ENCODE results near the gene YBX2. TPM values are rescaled to one million over a fixed set of nuclear protein-coding genes. Genes with fewer than 3 reads are reported as not detected.

The YBX2 gene
- total and polyA plus RNA-seq, 4 donors, result 0.50 to 6.9 (median 2.6) TPM

- H3K27ac ChIP-seq (ENCODE audit: low read depth, low read length), result peak within 1 kb of the TSS; percentile 92
- WGBS (ENCODE audit: insufficient coverage), result under 1% methylated on average over 93 of the region's 95 CpGs
- H3K4me3 ChIP-seq (ENCODE audit: low read depth, low read length), result peak within 1 kb of the TSS; percentile 88
- DNase-seq (ENCODE audit: low read depth in 4 of 6, low spot score in 6 of 6), result peak; percentile 68 to 96 (median 82)
- peaks cover 85% of the 10 kb centered on the region for H3K36me3 ChIP-seq (ENCODE audit: control insufficient read depth, insufficient read depth, low read length)
- no peaks in the 10 kb centered on the region for H3K9me3 ChIP-seq (ENCODE audit: control insufficient read depth, insufficient read depth, low read length)
- H3K4me1 ChIP-seq (ENCODE audit: control insufficient read depth, insufficient read depth, low read length), result peaks cover 34% of the 10 kb centered on the region
- no peaks in the 10 kb centered on the region for H3K27me3 ChIP-seq (ENCODE audit: control insufficient read depth, insufficient read depth, low read length)
These were observed 20.5 kb upstream of the YBX2 start, which contains the start of gene GPS2 for GRCh38 chr17:7314719-7315569. GPS2 (minus strand) TSS chr17:7315360; CDS start chr17:7315052, 308 bp downstream.

- Histone ChIP-seq H3K36me3 (ENCODE audit: control insufficient read depth, insufficient read depth, low read length) (peaks cover 86% of the 10 kb centered on the region), H3K4me1 (ENCODE audit: control insufficient read depth, insufficient read depth, low read length) (peaks cover 41% of the 10 kb centered on the region), H3K27me3 (ENCODE audit: control insufficient read depth, insufficient read depth, low read length) (no peaks in the 10 kb centered on the region), H3K4me3 (ENCODE audit: low read depth, low read length) (peak overlapping the region; percentile 88), H3K27ac (ENCODE audit: low read depth, low read length) (peak overlapping the region; percentile 92), H3K9me3 (ENCODE audit: control insufficient read depth, insufficient read depth, low read length) (no peaks in the 10 kb centered on the region)
- WGBS (ENCODE audit: insufficient coverage), result 57% methylated on average over 8 of the region's 9 CpGs
- DNase-seq (ENCODE audit: low read depth in 4 of 6, low spot score in 6 of 6), result no peak
These were observed 19.7 kb upstream of the YBX2 start for GRCh38 chr17:7313890-7314718.

- 87% methylated on average over 6 of the region's 7 CpGs for WGBS (ENCODE audit: insufficient coverage)
- DNase-seq (ENCODE audit: low read depth in 4 of 6, low spot score in 6 of 6), result no peak
- Histone ChIP-seq H3K27me3 (ENCODE audit: control insufficient read depth, insufficient read depth, low read length) (no peaks in the 10 kb centered on the region), H3K4me3 (ENCODE audit: low read depth, low read length) (no peak overlapping the region), H3K27ac (ENCODE audit: low read depth, low read length) (no peak overlapping the region), H3K36me3 (ENCODE audit: control insufficient read depth, insufficient read depth, low read length) (peaks cover 80% of the 10 kb centered on the region), H3K4me1 (ENCODE audit: control insufficient read depth, insufficient read depth, low read length) (peaks cover 49% of the 10 kb centered on the region), H3K9me3 (ENCODE audit: control insufficient read depth, insufficient read depth, low read length) (no peaks in the 10 kb centered on the region)
These were observed 18.9 kb upstream of the YBX2 start for GRCh38 chr17:7313088-7313889.

GRCh38 chr17:7312432-7313087 is 18.1 kb upstream of the YBX2 start:
- H3K4me1 ChIP-seq (ENCODE audit: control insufficient read depth, insufficient read depth, low read length), result peaks cover 51% of the 10 kb centered on the region
- no peak overlapping the region for H3K27ac ChIP-seq (ENCODE audit: low read depth, low read length)
- H3K36me3 ChIP-seq (ENCODE audit: control insufficient read depth, insufficient read depth, low read length), result peaks cover 73% of the 10 kb centered on the region
- DNase-seq (ENCODE audit: low read depth in 4 of 6, low spot score in 6 of 6), result no peak
- no peaks in the 10 kb centered on the region for H3K27me3 ChIP-seq (ENCODE audit: control insufficient read depth, insufficient read depth, low read length)
- WGBS (ENCODE audit: insufficient coverage), result 83% methylated on average over 2 of the region's 7 CpGs
- H3K9me3 ChIP-seq (ENCODE audit: control insufficient read depth, insufficient read depth, low read length), result no peaks in the 10 kb centered on the region
- no peak overlapping the region for H3K4me3 ChIP-seq (ENCODE audit: low read depth, low read length)

GRCh38 chr17:7311110-7311705 is 16.8 kb upstream of the YBX2 start:
- no peaks in the 10 kb centered on the region for H3K9me3 ChIP-seq (ENCODE audit: control insufficient read depth, insufficient read depth, low read length)
- WGBS (ENCODE audit: insufficient coverage), result 92% methylated on average over 7 of the region's 7 CpGs
- no peak overlapping the region for H3K4me3 ChIP-seq (ENCODE audit: low read depth, low read length)
- DNase-seq (ENCODE audit: low read depth in 4 of 6, low spot score in 6 of 6), result no peak
- H3K36me3 ChIP-seq (ENCODE audit: control insufficient read depth, insufficient read depth, low read length), result peaks cover 61% of the 10 kb centered on the region
- peaks cover 54% of the 10 kb centered on the region for H3K4me1 ChIP-seq (ENCODE audit: control insufficient read depth, insufficient read depth, low read length)
- H3K27me3 ChIP-seq (ENCODE audit: control insufficient read depth, insufficient read depth, low read length), result no peaks in the 10 kb centered on the region
- H3K27ac ChIP-seq (ENCODE audit: low read depth, low read length), result no peak overlapping the region

GRCh38 chr17:7309628-7310027 is 15.2 kb upstream of the YBX2 start:
- Histone ChIP-seq H3K36me3 (ENCODE audit: control insufficient read depth, insufficient read depth, low read length) (peaks cover 50% of the 10 kb centered on the region), H3K27ac (ENCODE audit: low read depth, low read length) (no peak overlapping the region), H3K4me1 (ENCODE audit: control insufficient read depth, insufficient read depth, low read length) (peaks cover 45% of the 10 kb centered on the region), H3K4me3 (ENCODE audit: low read depth, low read length) (no peak overlapping the region), H3K9me3 (ENCODE audit: control insufficient read depth, insufficient read depth, low read length) (no peaks in the 10 kb centered on the region), H3K27me3 (ENCODE audit: control insufficient read depth, insufficient read depth, low read length) (no peaks in the 10 kb centered on the region)
- DNase-seq (ENCODE audit: low read depth in 4 of 6, low spot score in 6 of 6), result no peak
- 92% methylated on average over 12 of the region's 12 CpGs for WGBS (ENCODE audit: insufficient coverage)

GRCh38 chr17:7308625-7309433 is 14.4 kb upstream of the YBX2 start:
- peaks cover 39% of the 10 kb centered on the region for H3K4me1 ChIP-seq (ENCODE audit: control insufficient read depth, insufficient read depth, low read length)
- WGBS (ENCODE audit: insufficient coverage), result 0% methylated on average over 5 of the region's 14 CpGs
- peak in 2 of 6 donors; percentile 59 to 73 for DNase-seq (ENCODE audit: low read depth in 4 of 6, low spot score in 6 of 6)
- H3K36me3 ChIP-seq (ENCODE audit: control insufficient read depth, insufficient read depth, low read length), result peaks cover 45% of the 10 kb centered on the region
- H3K27me3 ChIP-seq (ENCODE audit: control insufficient read depth, insufficient read depth, low read length), result no peaks in the 10 kb centered on the region
- peak overlapping the region; percentile 77 for H3K27ac ChIP-seq (ENCODE audit: low read depth, low read length)
- peak overlapping the region; percentile 50 for H3K4me3 ChIP-seq (ENCODE audit: low read depth, low read length)
- no peaks in the 10 kb centered on the region for H3K9me3 ChIP-seq (ENCODE audit: control insufficient read depth, insufficient read depth, low read length)

Data from spinal cord (tissue), 10 donors.